Mesenteric fat pad (tissue), 1 donor: ENCODE measurements around the gene PRR7. TPM values are rescaled to one million over a fixed set of nuclear protein-coding genes. Genes with fewer than 3 reads are reported as not detected.
"Not testable (repeated sequence)": the region's sequence is repeated elsewhere in the genome, so short reads cannot be mapped to it uniquely, and the experiment has no call there.

Source experiments
- DNase-seq: peaks from one replicate; pipeline ENCODE4 v3.0.0-alpha.2; 2020; ENCODE audit warnings: low spot score
- total RNA-seq: library from RNA; stranded (reverse); fragmentation: NEBNext Ultra II Directional; extraction: Animal tissue kit (Norgen Biotek cat#: 25700); gene quantifications from one replicate; pipeline ENCODE4 v1.2.1, GENCODE V29; 2021
- donor health status: DM: yes; HTN: yes; CAD: no.

The PRR7 gene
- total RNA-seq, 1 donor from 2014 or later: 1.00 TPM

GRCh38 chr5:177483994-177484901 lies 37.6 kb downstream of the PRR7 start:
- no peak for DNase-seq

GRCh38 chr5:177484902-177485549 lies 38.4 kb downstream of the PRR7 start:
- no peak for DNase-seq

GRCh38 chr5:177485753-177486152 lies 39.1 kb downstream of the PRR7 start:
- DNase-seq: not testable (repeated sequence)

DNA sequence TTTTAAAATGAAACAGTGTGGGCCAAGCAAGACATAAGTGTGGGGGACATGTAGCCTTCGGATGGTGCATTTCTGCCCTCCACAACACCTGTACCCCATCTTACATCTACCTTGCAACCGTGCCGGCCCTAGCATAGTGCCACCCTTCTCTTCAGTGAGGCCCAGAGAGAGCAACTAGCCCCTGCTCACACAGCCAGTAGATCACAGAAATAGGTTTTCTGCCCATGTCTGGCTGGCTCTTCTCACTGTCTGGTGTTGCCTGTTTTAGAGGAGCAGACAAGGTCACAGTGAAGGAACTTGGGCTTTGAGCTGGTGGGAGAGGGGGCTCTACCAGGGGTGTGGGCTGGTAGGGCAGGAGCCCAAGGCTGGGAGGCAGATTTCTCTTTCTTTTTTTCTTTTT lies 39.6 kb downstream of the PRR7 start:
- DNase-seq: no peak

GRCh38 chr5:177487144-177487543 lies 40.5 kb downstream of the PRR7 start:
- no peak for DNase-seq

- DNase-seq: no peak
These were observed 41.4 kb downstream of the PRR7 start for GRCh38 chr5:177487975-177488374.

DNA sequence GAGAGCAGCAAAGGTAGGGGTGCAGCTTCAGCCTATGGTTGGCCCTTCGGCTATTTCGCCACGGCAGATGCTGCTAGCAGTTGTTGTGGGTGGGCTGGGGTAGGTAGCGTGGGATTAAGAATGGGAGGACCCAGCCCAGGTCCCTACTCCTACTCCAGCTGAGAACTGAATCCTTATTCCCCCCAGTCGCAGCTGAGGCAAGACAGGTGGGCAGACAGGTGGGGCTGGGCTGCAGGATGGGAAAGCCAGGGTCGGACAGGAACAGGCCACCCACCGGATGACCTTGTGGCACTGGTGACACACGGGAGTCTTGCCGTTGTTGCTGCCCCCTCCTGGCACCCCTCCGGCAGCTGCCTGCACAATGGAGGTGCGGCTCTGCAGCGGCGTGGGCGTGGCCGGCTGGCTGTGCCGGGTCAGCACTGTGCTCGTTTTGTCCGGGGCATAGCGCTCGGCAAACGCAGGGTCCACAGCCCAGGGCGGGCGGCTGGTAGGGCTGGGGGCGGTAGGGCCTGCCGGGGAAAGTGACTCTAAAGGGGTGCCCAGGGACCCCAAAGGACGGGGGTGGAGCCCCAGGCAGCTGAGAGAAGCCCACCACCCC lies 42.6 kb downstream of the PRR7 start:
- no peak for DNase-seq

GRCh38 chr5:177490311-177490991 lies 43.8 kb downstream of the PRR7 start:
- DNase-seq: no peak

GRCh38 chr5:177490992-177491391 lies 44.4 kb downstream of the PRR7 start:
- no peak for DNase-seq

DNA sequence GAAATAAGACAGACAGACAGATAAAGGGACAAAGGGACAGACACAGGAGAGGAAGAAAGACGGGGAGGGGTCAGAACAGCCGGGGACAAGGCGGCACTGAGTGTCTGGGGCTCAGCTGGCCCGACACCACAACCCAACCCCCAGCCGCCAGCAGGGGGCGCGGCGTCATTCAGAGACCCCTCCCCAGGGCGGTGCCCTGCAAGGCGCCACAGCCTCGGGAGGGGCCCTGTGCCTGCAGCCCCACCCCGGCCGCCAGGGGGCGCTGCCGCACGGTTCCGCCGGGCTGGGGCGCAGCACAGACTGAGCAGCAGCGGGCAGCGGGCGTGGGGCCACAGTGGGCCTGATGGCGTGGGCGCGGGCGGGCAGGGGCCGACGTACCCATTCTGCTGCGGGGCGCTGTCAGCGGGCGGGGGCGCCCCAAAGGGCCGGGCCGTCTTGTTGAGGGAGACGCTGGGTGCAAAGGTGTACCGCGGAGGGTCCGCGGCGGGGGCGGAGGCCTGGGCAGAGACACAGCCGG lies 44.9 kb downstream of the PRR7 start:
- DNase-seq: no peak

GRCh38 chr5:177491983-177492746 lies 45.6 kb downstream of the PRR7 start:
- no peak for DNase-seq

DNA sequence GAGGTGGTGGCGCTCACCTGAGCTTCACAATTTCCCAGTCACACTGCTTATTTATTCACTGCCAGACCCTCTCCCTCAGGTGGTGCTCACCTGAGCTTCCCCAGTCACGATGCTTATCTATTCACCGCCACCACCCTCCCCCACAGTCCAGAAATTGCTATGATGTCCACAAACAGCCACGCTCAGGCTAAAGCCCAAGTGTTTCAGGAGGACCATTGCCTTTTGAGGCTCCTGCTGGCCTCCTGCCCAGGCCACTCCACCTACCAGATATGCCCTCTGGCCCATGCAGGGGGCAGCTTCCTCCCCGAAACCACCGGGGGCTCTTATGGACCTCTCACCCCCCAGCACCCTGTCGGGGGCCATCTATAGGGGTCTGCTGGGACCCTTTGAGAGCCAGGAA lies 46.2 kb downstream of the PRR7 start:
- DNase-seq: no peak

DNA sequence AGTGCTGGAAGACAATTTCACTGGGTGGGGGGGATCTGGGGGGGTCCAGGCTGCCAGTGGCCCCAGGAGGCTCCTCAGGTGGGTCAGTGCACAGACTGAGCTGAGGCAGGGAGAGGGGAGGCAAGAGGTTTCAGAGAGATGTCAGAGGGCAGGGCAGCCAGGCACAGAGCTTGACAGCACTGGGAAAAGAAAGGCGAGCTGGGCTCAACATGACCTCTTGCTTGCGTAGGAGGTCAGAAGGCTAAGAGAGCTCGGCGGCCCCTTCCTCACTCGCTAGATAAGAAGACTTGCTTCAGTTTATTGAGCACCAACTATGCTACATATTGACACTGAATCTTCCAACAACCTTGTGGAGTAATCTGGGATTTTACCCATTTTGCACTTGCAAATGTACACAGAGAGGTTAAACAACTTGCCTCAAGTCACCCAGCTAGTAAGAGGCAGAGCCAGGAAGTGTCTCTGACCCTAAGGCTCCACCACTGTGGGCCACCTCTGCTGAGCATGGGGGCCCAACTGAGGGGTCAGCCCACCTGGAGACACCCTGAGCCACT lies 47.3 kb downstream of the PRR7 start:
- DNase-seq: no peak

DNA sequence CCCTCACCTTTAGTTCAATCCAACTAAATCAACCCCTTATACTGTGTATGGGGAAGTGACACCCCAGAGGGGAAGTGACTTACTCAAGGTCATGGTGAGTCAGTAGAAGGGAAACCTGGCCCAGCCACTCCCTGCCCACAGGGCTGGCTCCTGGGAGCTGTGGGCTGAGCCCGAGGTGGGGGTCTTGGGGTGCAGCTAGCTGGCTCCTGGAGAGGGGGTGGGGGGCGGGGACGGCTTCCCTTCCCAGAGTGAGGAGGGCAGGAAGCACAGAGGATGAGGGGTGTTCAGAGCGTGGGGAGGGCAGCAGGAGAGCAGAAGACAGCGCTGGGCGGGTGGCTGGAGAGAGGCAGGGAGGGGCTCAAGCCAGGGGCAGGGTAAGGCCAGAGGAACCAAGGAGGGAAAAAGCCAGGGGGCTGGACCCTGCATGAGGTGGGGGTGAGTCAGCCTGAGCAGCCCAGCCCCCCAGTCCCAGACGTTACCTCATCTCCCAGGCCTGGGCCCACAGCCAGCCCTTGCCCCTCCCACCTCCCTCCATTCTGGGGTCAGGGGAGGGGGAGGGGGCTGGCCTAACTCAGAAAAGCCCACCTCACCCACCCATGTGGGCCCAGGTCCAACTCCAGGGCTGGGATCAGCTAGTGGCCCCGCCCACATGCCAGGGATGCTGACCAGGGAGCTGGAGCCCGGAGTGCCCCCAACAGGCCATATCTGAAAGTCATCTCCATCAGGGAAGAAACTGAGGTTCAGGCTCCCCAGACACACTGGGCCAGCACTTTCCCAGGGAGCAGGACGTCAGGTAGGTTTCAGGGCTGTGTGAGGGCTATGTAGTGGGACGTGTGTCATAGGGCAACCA lies 48.0 kb downstream of the PRR7 start:
- DNase-seq: no peak

GRCh38 chr5:177495243-177496060 lies 48.8 kb downstream of the PRR7 start:
- DNase-seq: no peak

DNA sequence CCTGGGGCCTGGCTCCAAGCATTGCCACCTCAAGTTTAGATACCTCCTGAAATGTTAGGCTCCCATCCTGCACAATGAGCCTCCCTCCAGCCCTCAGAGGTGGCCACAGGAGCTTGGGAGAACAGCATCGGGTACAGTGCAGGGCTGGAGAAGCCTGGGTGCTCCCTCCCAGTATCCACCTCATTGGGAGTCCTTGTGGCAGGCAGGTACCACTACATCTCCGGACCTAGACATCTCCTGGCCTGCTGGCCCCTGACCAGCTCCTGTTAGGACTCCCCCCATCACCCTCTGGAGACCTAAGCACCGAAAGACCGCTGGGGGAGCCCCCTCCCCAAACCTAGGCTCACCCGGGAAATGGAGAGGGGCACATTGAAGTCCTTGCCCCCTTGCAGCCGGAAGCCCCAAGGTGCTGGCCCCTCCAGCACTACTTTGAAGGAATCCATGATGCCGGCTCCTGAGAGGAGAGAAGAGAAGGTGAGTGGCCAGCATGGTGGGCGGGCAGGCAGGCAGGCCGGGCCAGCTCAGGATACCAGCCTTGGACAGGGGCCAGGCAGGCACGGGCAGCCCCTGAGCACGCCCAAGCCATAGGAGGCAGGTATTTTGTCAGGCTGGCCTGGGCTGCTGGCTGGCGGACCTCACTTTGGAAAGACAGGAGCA lies 49.6 kb downstream of the PRR7 start:
- DNase-seq: no peak

- no peak for DNase-seq
These were observed 50.2 kb downstream of the PRR7 start for GRCh38 chr5:177496727-177497291.
